ENCODE results near the gene DEDD2. TPM values are rescaled to one million over a fixed set of nuclear protein-coding genes. Genes with fewer than 3 reads are reported as not detected.

DEDD2 gene
- total RNA-seq, 2 donors from 2014 or later, result 19.2 to 24.8 TPM

DNA sequence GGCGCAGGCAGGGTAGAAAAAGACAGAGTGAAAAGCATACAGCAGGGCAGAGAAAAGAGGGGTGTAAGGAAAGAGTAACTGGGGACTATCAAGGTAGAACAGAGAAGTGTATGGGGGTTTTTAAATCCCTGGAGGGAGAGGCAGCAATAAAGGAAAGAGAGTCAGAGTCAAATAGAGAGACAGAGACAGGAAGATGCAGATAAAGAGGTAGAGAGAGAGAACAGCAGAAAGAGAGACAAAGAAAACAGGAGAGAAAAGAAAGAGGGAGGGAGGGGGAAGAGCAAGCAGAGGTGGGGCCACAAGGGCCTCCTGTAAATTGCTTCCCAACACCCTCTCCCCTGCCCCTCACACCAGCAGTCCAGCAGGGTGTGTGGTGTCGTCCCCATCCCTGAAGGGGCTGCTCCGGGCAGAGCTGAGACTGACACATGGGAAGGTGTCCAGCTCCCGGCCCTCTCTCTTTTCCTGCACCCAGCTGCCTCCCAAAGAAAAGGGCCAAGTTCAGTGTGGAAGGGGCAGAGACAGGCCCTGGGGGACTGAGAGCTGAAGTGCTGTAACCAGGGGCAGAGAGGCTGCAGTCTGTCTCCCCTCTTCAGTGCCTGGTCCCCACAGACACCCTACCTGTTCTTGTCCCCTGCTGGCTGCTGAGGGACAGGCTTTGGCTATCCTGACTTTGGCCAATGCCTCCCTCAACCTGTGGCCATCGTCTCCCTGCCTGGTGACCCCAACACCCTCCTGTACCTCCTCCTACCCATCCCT is 67.9 kb downstream of the DEDD2 start:
- no peak overlapping the region for H3K27ac ChIP-seq
- H3K36me3 ChIP-seq, result no peaks in the 10 kb centered on the region
- TF ChIP-seq, protein P1, sequence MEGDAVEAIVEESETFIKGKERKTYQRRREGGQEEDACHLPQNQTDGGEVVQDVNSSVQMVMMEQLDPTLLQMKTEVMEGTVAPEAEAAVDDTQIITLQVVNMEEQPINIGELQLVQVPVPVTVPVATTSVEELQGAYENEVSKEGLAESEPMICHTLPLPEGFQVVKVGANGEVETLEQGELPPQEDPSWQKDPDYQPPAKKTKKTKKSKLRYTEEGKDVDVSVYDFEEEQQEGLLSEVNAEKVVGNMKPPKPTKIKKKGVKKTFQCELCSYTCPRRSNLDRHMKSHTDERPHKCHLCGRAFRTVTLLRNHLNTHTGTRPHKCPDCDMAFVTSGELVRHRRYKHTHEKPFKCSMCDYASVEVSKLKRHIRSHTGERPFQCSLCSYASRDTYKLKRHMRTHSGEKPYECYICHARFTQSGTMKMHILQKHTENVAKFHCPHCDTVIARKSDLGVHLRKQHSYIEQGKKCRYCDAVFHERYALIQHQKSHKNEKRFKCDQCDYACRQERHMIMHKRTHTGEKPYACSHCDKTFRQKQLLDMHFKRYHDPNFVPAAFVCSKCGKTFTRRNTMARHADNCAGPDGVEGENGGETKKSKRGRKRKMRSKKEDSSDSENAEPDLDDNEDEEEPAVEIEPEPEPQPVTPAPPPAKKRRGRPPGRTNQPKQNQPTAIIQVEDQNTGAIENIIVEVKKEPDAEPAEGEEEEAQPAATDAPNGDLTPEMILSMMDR (IDR thresholded peaks at IDR 0.05), result no peak
- peaks cover 0 to 11% of the 10 kb centered on the region in 2 donors for H3K27me3 ChIP-seq
- no peaks in the 10 kb centered on the region for H3K4me1 ChIP-seq
- no peak overlapping the region for H3K4me3 ChIP-seq
- no peaks in the 10 kb centered on the region for H3K9me3 ChIP-seq
- DNase-seq (ENCODE audit: low spot score), result no peak

Other genes starting within 250 kb of the DEDD2 start
- 100 to 1,000 TPM in 1 of 2 donors, 10 to 100 TPM in 1; 81.4 to 223 TPM for gene ATP1A3, start 223.4 kb downstream of the DEDD2 start, total RNA-seq
- 10 to 100 TPM in 1 of 2 donors, 1 to 10 TPM in 1; 8.1 to 17.1 TPM for gene GRIK5, start 147.5 kb downstream of the DEDD2 start, total RNA-seq
- 10 to 100 TPM in 1 of 2 donors, 1 to 10 TPM in 1; 8.1 to 13.6 TPM for gene ZNF574, start 141.5 kb downstream of the DEDD2 start, total RNA-seq
- gene POU2F2, start 85.2 kb downstream of the DEDD2 start, total RNA-seq, result under 1 TPM; 0.11 to 0.83 TPM
- 1 to 10 TPM; 2.6 to 5.4 TPM for gene ZNF526, start 2.6 kb upstream of the DEDD2 start, total RNA-seq
- 10 to 100 TPM; 18.1 to 27.9 TPM for gene GSK3A, start 24.9 kb upstream of the DEDD2 start, total RNA-seq
- 10 to 100 TPM; 26.8 to 34.9 TPM for gene ERF, start 37.5 kb upstream of the DEDD2 start, total RNA-seq
- gene CIC, start 51.6 kb upstream of the DEDD2 start, total RNA-seq, result 10 to 100 TPM; 27.4 to 53.5 TPM
- gene PRR19, start 84.5 kb upstream of the DEDD2 start, total RNA-seq, result under 1 TPM in 1 of 2 donors, not detected in 1; 0.59 TPM
- 1 to 10 TPM; 2.2 to 8.2 TPM for gene PAFAH1B3, start 84.9 kb upstream of the DEDD2 start, total RNA-seq
- gene TMEM145, start 95.6 kb upstream of the DEDD2 start, total RNA-seq, result under 1 TPM in 1 of 2 donors, not detected in 1; 0.94 TPM
- gene MEGF8, start 108.0 kb upstream of the DEDD2 start, total RNA-seq, result 10 to 100 TPM; 24.3 to 31.2 TPM
- gene CNFN, start 172.6 kb upstream of the DEDD2 start, total RNA-seq, result 1 to 10 TPM in 1 of 2 donors, not detected in 1; 1.1 TPM
- gene LIPE, start 209.7 kb upstream of the DEDD2 start, total RNA-seq, result 10 to 100 TPM; 11.6 to 36.5 TPM
- gene CXCL17, start 225.3 kb upstream of the DEDD2 start, total RNA-seq, result not detected